ENCODE measurements around the gene TEX14. TPM values are rescaled to one million over a fixed set of nuclear protein-coding genes. Genes with fewer than 3 reads are reported as not detected.

TEX14 gene
- total and polyA plus RNA-seq, 10 of the 15 experiments (the other 5 are each of a cell fraction or from before 2014, with no cell fraction given), result 0.15 to 1.3 (median 0.66) TPM

DNA sequence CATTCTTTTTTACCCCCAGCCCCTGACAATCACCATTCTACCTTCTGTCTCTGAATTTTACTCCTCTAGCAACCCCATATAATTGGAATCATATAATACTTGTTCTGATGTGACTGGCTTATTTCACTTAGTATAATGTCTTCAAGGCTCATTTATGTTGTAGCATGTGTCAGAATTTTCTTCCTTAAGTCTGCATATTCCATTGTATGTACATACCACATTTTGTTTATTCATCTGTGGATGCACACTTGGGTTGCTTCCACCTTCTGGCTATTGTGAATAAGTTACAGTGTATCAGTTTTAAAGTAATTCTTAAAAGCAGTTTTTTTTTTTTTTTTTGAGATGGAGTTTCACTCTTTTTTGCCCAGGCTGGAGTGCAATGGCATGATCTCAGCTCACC is 39.1 kb upstream of the TEX14 start:
- H3K9ac ChIP-seq (ENCODE audit: control insufficient read depth, insufficient read depth, low read length), result no peak overlapping the region
- H3K4me1 ChIP-seq (ENCODE audit: control insufficient read depth, insufficient read depth, low read length), result no peaks in the 10 kb centered on the region
- H3K27me3 ChIP-seq (replicated peaks in 1 of 2; ENCODE audit: control insufficient read depth in 2 of 2, insufficient read depth in 2 of 2, low read length in 1 of 2), result no peaks in the 10 kb centered on the region
- ChIA-PET RAD21 (ENCODE audit: unreplicated experiment) (interaction anchor here (1.1 kb wide), 1 partner anchor 274 kb away, joined by 3 read pairs; no protein-coding TSS in a partner anchor), SMC1A (ENCODE audit: uncharacterized antibody, unreplicated experiment) (interaction anchor here (0.7 kb wide), 1 partner anchor 16 kb away, joined by 4 read pairs; no protein-coding TSS in a partner anchor), CTCF (interaction anchor here (0.8 kb wide), 1 partner anchor 18 kb away, joined by 3 read pairs; no protein-coding TSS in a partner anchor), POLR2A (interaction anchor here (0.5 kb wide), 1 partner anchor 324 kb away, joined by 3 read pairs; no protein-coding TSS in a partner anchor)
- H3K4me2 ChIP-seq (ENCODE audit: control insufficient read depth, insufficient read depth), result no peak overlapping the region
- H4K20me1 ChIP-seq (ENCODE audit: control insufficient read depth, insufficient read depth), result no peaks in the 10 kb centered on the region
- DNase-seq (ENCODE audit: low read depth, low spot score), result no peak
- no peaks in the 10 kb centered on the region for H3K79me2 ChIP-seq (ENCODE audit: control insufficient read depth, insufficient read depth, low read length)
- intact Hi-C loops (cut with micrococcal nuclease; ENCODE audit: unreplicated experiment) (no loop called here), in situ Hi-C loops (cut with MboI) (no loop called here)
- no peak for TF ChIP-seq ASH2L (IDR thresholded peaks at IDR 0.05; ENCODE audit: borderline replicate concordance, low read depth)
- no peak for TF ChIP-seq PKNOX1 (IDR thresholded peaks at IDR 0.05)
- no peak for TF ChIP-seq CBX5 (IDR thresholded peaks at IDR 0.05; ENCODE audit: low read depth)
- TF ChIP-seq HDGF (IDR thresholded peaks at IDR 0.05), result no peak
- TF ChIP-seq, protein P1, sequence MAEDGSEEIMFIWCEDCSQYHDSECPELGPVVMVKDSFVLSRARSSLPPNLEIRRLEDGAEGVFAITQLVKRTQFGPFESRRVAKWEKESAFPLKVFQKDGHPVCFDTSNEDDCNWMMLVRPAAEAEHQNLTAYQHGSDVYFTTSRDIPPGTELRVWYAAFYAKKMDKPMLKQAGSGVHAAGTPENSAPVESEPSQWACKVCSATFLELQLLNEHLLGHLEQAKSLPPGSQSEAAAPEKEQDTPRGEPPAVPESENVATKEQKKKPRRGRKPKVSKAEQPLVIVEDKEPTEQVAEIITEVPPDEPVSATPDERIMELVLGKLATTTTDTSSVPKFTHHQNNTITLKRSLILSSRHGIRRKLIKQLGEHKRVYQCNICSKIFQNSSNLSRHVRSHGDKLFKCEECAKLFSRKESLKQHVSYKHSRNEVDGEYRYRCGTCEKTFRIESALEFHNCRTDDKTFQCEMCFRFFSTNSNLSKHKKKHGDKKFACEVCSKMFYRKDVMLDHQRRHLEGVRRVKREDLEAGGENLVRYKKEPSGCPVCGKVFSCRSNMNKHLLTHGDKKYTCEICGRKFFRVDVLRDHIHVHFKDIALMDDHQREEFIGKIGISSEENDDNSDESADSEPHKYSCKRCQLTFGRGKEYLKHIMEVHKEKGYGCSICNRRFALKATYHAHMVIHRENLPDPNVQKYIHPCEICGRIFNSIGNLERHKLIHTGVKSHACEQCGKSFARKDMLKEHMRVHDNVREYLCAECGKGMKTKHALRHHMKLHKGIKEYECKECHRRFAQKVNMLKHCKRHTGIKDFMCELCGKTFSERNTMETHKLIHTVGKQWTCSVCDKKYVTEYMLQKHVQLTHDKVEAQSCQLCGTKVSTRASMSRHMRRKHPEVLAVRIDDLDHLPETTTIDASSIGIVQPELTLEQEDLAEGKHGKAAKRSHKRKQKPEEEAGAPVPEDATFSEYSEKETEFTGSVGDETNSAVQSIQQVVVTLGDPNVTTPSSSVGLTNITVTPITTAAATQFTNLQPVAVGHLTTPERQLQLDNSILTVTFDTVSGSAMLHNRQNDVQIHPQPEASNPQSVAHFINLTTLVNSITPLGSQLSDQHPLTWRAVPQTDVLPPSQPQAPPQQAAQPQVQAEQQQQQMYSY (CRISPR knock-in tag; IDR thresholded peaks at IDR 0.05), result no peak
- no peak for TF ChIP-seq CREB1 (IDR thresholded peaks at IDR 0.05; ENCODE audit: low read depth)
- H3K4me3 ChIP-seq, result no peak overlapping the region
- H3K9me3 ChIP-seq (replicated peaks; ENCODE audit: control insufficient read depth, insufficient read depth, low read length), result no peaks in the 10 kb centered on the region
- BruUV-seq (replicated peaks), result no TSS peak
- H2AFZ ChIP-seq (ENCODE audit: control insufficient read depth, low read depth, low read length), result no peak overlapping the region
- FAIRE-seq, result no peak
- no peaks in the 10 kb centered on the region; a peak in 1 of 4 replicates for H3K36me3 ChIP-seq (ENCODE audit: control insufficient read depth in 2 of 2, insufficient read depth in 2 of 2, low read length in 1 of 2)
- no peak overlapping the region for H3K27ac ChIP-seq (ENCODE audit: control insufficient read depth, insufficient read depth)
- ATAC-seq, result no peak

Measured in GM12878 (cell line).